A673 (cell line): ENCODE results near the gene DYNLT2. TPM values are rescaled to one million over a fixed set of nuclear protein-coding genes. Genes with fewer than 3 reads are reported as not detected.

Source experiments
- BruUV-seq: library from RNA; stranded (reverse); fragments of 400-500 nt; replicated peaks from 2 replicates; lab custom pipeline; 2021; lab: Mats Ljungman, UMichigan
- CTCF ChIA-PET: fragments of 300-600 bp; sonication (Branson Sonifier 250); formaldehyde crosslinking; loops from one replicate; lab custom pipeline; 2022; ENCODE audit warnings: antibody characterized with exemption; lab: Charles Lee
- POLR2A ChIA-PET: fragments of 300-600 bp; sonication (Branson Sonifier 250); formaldehyde crosslinking; loops from one replicate; lab custom pipeline; 2022; ENCODE audit warnings: antibody characterized with exemption; ENCODE audit not compliant: low non-redundant PET; lab: Charles Lee
- DNase-seq: peaks from one replicate; pipeline ENCODE4 v3.0.0-alpha.2; 2015; ENCODE audit warnings: low spot score
- H3K27ac ChIP-seq: fragments of 200-600 bp; sonication (generic); 2 replicates; pipeline ENCODE4 v1.5.1; 2016; ENCODE audit warnings: mixed run types, low read depth, mild to moderate bottlenecking, mixed read lengths, antibody characterized with exemption, low read length; ENCODE audit not compliant: poor library complexity, severe bottlenecking
- H3K27me3 ChIP-seq: fragments of 200-600 bp; sonication (generic); replicated peaks from 2 replicates; pipeline ENCODE4 v1.6.1; 2017; ENCODE audit warnings: mixed run types, low read depth, mild to moderate bottlenecking, mixed read lengths, antibody characterized with exemption, low read length; ENCODE audit not compliant: insufficient read depth, poor library complexity
- H3K36me3 ChIP-seq: fragments of 200-600 bp; sonication (generic); 2 replicates; pipeline ENCODE4 v1.6.1; 2016; ENCODE audit warnings: mixed run types, mild to moderate bottlenecking, mixed read lengths, antibody characterized with exemption, low read length; ENCODE audit not compliant: insufficient read depth, poor library complexity, severe bottlenecking
- H3K4me1 ChIP-seq: fragments of 200-600 bp; sonication (generic); 2 replicates; pipeline ENCODE4 v1.6.1; 2017; ENCODE audit warnings: mixed run types, mild to moderate bottlenecking, mixed read lengths, antibody characterized with exemption, low read length; ENCODE audit not compliant: insufficient read depth, poor library complexity, severe bottlenecking
- H3K4me3 ChIP-seq: fragments of 200-600 bp; sonication (generic); 2 replicates; pipeline ENCODE4 v1.5.1; 2016; ENCODE audit warnings: low read depth, mixed run types, mild to moderate bottlenecking, mixed read lengths, low read length; ENCODE audit not compliant: poor library complexity, severe bottlenecking
- H3K9me3 ChIP-seq: fragments of 200-600 bp; sonication (generic); 2 replicates; pipeline ENCODE4 v1.6.1; 2016; ENCODE audit warnings: mixed run types, low read depth, mild to moderate bottlenecking, mixed read lengths, antibody characterized with exemption, low read length; ENCODE audit not compliant: poor library complexity, severe bottlenecking
- CTCF ChIP-seq: fragments of 300-800, 200-600 bp; sonication (generic); conservative IDR thresholded peaks from 2 replicates; pipeline ENCODE4 v1.5.1; 2017; ENCODE audit warnings: low read depth, mild to moderate bottlenecking, antibody characterized with exemption, low read length, moderate library complexity, mixed read lengths
- EZH2 ChIP-seq: fragments of 200-600 bp; sonication (generic); IDR thresholded peaks from 2 replicates; pipeline ENCODE4 v1.6.1; 2017; ENCODE audit warnings: borderline replicate concordance, low read depth, mild to moderate bottlenecking, mixed read lengths, antibody characterized with exemption, low read length; ENCODE audit not compliant: poor library complexity, severe bottlenecking
- intact Hi-C: fragments of 100-400 bp; cut with micrococcal nuclease; formaldehyde crosslinking; loops from one replicate; pipeline ENCODE4 v1.10.0; 2022; ENCODE audit not compliant: unreplicated experiment
- total RNA-seq: library from RNA; stranded (reverse); gene quantifications from 2 replicates; pipeline ENCODE4 v1.2.3, GENCODE V29; 2021

The DYNLT2 gene
- total RNA-seq, 1 experiment from 2014 or later, result 2.4 TPM

DNA sequence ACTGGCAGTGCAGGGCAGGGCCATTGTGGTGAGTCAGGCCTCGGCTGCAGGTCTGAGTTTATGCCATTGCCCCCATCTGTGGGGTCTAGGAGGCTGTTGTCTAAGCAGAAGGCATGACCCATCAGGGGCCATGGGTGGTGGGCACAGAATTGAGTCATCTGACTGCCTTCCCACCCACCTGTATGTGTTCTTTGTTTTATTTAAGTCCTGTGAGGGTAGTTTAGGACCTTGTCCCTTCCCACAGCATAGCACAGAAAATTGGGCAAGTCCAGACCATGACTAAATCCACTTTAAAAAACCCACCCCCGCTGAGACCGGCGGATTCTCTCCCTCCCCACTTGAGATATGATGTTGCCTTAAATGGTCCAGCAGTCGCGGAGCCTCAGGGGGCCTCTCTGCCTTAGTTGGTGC lies 40.4 kb upstream of the DYNLT2 start:
- no peak for TF ChIP-seq CTCF
- no peak for TF ChIP-seq EZH2
- peak; percentile 62 for DNase-seq
- no peaks in the 10 kb centered on the region for H3K9me3 ChIP-seq
- ChIA-PET POLR2A (no interaction called here), CTCF (no interaction called here)
- no peaks in the 10 kb centered on the region for H3K36me3 ChIP-seq
- H3K4me3 ChIP-seq, result no peak overlapping the region
- intact Hi-C loops, result loop anchor here (2.0 to 5.0 kb wide), 2 partner anchors 501 to 741 kb away; no protein-coding TSS in a partner anchor
- no TSS peak for BruUV-seq
- H3K27ac ChIP-seq, result no peak overlapping the region
- no peaks in the 10 kb centered on the region for H3K27me3 ChIP-seq
- H3K4me1 ChIP-seq, result peaks cover 15% of the 10 kb centered on the region

- H3K36me3 ChIP-seq, result no peaks in the 10 kb centered on the region
- ChIA-PET POLR2A (no interaction called here), CTCF (interaction anchor here (0.5 to 1.6 kb wide), 6 partner anchors 13 to 740 kb away, joined by 3 to 9 read pairs (median 4); no protein-coding TSS in a partner anchor)
- DNase-seq, result peak; percentile 81
- H3K27ac ChIP-seq, result no peak overlapping the region
- intact Hi-C loops, result loop anchor here (1.0 to 5.0 kb wide), 3 partner anchors 503 to 742 kb away; no protein-coding TSS in a partner anchor
- TF ChIP-seq CTCF, result peak; percentile 99
- no peak for TF ChIP-seq EZH2
- H3K4me3 ChIP-seq, result peak overlapping the region; percentile 44
- BruUV-seq, result no TSS peak
- H3K27me3 ChIP-seq, result no peaks in the 10 kb centered on the region
- no peaks in the 10 kb centered on the region for H3K9me3 ChIP-seq
- peaks cover 15% of the 10 kb centered on the region for H3K4me1 ChIP-seq
Measured at GRCh38 chr6:169789944-169790927, 38.9 kb upstream of the DYNLT2 start.

DNA sequence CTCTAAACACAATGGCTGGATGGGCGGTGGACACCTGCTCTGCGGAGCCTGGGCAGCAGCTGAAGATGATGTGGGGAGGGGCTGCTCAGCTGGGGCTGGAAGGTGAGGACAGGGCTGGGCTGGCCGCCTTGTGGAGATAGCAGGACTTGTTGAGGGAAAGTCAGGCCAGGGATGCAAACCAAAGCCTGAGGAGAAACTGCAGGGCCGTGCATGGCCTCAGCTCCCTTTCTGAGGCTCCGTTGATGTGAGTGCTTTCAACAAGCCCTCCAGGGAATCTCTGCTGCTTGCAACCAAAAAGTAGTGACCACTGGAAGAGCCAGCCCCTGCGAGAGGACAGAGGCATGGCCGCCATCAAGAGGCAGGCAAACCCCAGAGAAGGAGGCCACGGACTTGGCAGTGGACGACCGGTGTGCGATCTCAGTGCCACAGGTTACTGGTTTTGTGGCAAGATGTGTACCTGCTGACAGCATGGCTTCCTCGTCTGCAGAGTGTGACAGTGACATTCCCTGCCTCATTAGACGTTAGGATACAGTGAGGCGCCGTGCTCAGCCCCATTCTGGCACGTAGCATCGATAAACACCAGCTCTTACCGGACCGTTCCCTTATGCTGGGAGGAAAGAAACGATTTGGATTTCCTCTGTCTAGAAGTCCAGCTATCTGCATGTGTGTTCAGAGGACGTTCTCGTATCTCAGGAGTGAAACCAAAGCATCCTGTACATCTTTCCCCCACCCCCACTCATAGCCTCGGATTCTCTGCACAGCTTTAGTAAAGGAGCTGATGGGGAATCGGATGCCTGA lies 38.0 kb upstream of the DYNLT2 start:
- H3K4me1 ChIP-seq, result peaks cover 15% of the 10 kb centered on the region
- H3K9me3 ChIP-seq, result no peaks in the 10 kb centered on the region
- no peak for TF ChIP-seq CTCF
- no peak for TF ChIP-seq EZH2
- peak overlapping the region; percentile 44 for H3K4me3 ChIP-seq
- H3K36me3 ChIP-seq, result no peaks in the 10 kb centered on the region
- H3K27me3 ChIP-seq, result no peaks in the 10 kb centered on the region
- ChIA-PET POLR2A (no interaction called here), CTCF (interaction anchor here (0.7 to 1.2 kb wide), 3 partner anchors 16 to 741 kb away, joined by 3 read pairs; no protein-coding TSS in a partner anchor)
- DNase-seq, result no peak
- H3K27ac ChIP-seq, result no peak overlapping the region
- intact Hi-C loops, result no loop called here
- BruUV-seq, result no TSS peak
